Epithelial cell of esophagus (primary cell): ENCODE results near the gene MMP7.

Experiments used
- DNase-seq: peaks from one replicate; pipeline ENCODE4 v3.0.0; 2010; ENCODE audit warnings: low read depth
- H3K4me3 ChIP-seq: 2 replicates; pipeline ENCODE4 v1.5.1; 2011; ENCODE audit warnings: mild to moderate bottlenecking, low read length, control low read depth
- TF ChIP-seq, protein P1 (sequence below): IDR thresholded peaks from 2 replicates; pipeline ENCODE4 v1.5.1; 2011; ENCODE audit warnings: low read depth, mild to moderate bottlenecking, low read length, control low read depth, inconsistent platforms; ENCODE audit not compliant: insufficient read depth; ENCODE audit errors: missing control alignments

The MMP7 gene, protein sequence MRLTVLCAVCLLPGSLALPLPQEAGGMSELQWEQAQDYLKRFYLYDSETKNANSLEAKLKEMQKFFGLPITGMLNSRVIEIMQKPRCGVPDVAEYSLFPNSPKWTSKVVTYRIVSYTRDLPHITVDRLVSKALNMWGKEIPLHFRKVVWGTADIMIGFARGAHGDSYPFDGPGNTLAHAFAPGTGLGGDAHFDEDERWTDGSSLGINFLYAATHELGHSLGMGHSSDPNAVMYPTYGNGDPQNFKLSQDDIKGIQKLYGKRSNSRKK

DNA sequence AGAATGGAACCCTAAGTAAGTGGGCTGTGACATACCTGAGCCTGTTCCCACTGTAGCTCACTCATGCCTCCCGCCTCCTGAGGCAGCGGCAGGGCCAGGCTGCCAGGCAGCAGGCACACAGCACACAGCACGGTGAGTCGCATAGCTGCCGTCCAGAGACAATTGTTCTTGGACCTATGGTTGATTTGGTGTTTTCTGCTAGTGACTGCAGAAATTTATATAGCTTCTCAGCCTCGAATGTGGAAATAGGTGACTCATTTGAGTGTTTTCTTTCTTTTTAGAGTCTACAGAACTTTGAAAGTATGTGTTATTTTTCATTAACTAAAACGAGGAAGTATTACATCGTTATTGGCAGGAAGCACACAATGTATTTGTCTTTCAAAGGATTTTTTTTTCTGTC lies at the start of gene MMP7:
TSS of gene MMP7 (minus strand) at position 190 of the 400 bp plus-strand sequence. CDS start at position 143, 47 bp downstream.
- no peak within 1 kb of the TSS for H3K4me3 ChIP-seq
- DNase-seq = peak; percentile 56
- TF ChIP-seq, protein P1, sequence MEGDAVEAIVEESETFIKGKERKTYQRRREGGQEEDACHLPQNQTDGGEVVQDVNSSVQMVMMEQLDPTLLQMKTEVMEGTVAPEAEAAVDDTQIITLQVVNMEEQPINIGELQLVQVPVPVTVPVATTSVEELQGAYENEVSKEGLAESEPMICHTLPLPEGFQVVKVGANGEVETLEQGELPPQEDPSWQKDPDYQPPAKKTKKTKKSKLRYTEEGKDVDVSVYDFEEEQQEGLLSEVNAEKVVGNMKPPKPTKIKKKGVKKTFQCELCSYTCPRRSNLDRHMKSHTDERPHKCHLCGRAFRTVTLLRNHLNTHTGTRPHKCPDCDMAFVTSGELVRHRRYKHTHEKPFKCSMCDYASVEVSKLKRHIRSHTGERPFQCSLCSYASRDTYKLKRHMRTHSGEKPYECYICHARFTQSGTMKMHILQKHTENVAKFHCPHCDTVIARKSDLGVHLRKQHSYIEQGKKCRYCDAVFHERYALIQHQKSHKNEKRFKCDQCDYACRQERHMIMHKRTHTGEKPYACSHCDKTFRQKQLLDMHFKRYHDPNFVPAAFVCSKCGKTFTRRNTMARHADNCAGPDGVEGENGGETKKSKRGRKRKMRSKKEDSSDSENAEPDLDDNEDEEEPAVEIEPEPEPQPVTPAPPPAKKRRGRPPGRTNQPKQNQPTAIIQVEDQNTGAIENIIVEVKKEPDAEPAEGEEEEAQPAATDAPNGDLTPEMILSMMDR = no peak

DNA sequence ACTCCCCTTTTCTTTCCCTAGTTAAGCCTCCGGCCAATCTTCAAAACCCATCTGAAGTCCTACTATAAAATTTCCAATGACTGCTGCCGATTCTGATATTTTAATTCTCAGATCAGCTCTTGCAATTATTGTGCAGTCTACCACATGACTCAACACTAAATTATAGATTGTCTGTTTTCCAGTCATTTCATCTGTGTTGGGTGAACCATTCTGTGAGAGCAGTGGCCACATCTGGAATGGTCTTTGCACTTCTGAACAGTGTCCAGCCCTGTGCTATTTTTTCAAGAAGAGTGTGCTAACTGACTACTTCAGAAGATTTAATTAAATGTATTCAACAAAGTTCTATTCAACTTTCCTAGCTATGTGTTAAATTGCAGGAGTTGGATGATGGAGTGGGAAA lies 47.2 kb upstream of the MMP7 start:
- TF ChIP-seq, protein P1 = no peak
- no peak overlapping the region for H3K4me3 ChIP-seq
- DNase-seq = no peak

DNA sequence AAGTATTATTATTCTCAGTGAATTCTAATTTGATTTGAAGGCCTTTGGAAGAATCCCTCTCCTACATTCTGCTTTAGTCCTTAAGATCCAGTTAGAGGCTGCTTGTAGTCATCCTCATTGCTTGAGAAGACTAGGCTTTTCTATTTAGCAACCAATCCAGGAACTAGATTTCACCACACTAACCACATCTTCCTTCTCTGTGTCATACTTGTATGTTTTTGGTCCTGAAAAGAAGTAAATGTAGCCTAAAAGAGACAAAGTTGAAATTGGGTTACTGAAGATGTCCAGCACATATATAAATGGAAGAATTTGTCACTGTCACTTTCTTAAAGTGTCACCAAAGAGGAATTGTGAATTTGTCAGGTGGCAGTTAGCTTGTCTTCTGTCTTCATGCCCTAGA lies 46.6 kb upstream of the MMP7 start:
- DNase-seq = peak; percentile 19
- TF ChIP-seq, protein P1 = no peak
- H3K4me3 ChIP-seq = no peak overlapping the region

DNA sequence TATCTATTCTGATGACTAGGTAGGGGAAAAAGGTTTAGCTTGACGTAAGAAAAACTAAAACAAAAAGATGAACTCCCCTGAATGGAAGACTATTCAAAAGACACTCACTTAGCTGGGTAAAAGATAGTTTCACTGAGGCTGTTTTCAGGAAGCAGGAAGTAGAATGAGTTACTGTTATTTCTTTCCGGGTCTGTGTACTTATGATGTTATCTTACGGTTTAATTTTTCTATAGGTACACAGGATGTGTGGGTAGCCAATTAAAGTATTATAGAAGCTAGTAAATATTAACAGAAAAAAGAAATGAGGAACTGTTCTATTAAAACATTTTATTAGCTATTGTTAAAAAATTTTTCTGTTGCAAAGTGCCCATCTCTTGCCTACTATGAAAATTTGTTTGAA lies 45.8 kb upstream of the MMP7 start:
- H3K4me3 ChIP-seq = no peak overlapping the region
- TF ChIP-seq, protein P1 = no peak
- DNase-seq = no peak

DNA sequence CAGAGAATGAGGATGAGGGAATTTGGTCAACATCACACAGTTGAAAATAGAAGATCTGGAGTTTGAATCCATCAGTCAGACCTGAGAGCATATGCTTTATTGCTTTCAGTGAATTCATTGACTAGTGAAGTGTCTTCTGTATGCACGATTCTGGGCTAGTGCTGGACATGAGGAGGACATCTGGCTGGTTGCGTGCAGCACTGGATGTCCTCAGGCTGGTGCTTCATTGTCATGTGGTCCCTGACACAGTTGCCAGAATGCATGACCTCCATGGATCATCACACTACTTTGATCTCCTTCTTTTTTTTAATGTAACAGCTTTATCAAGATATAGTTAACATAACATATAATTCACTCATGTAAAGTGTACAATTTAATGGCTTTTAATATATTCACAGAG lies 44.5 kb upstream of the MMP7 start:
- DNase-seq = no peak

DNA sequence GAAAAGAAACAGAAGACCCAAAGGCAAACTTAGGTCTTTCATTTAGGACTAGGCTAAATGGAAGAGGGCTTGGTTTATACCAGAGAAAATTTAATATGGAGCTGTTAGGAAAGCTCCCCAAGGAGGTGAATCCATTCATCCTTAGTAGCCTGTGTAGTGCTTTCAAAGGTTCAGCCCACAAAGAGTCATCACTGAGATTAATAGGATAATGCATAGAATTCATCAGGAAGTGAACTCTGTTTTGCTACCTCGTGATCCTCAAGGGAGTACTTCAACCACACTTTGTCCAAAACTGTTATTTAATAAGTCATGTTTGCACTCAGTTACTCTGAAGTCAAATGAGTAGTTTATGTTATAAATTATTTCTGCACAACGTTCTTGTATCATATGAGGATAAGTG lies 43.3 kb upstream of the MMP7 start:
- no peak overlapping the region for H3K4me3 ChIP-seq
- peak; percentile 62 for DNase-seq
- TF ChIP-seq, protein P1 = no peak

More for the DNA sequence above, 44.5 kb upstream of the MMP7 start:
- TF ChIP-seq, protein P1 = no peak
- H3K4me3 ChIP-seq = no peak overlapping the region
